Fibroblast of lung (primary cell): ENCODE results near the gene MND1. TPM values are rescaled to one million over a fixed set of nuclear protein-coding genes. Genes with fewer than 3 reads are reported as not detected.

Experiments
- DNase-seq, 2 donors: peaks; one replicate each; pipeline versions ENCODE4 v3.0.0 to v3.0.0-alpha.2; 2010; ENCODE audit warnings: low read depth in 2 of 2
- H2AFZ ChIP-seq: 2 replicates; pipeline ENCODE4 v1.5.1; 2012; ENCODE audit warnings: low read length, control low read depth, inconsistent platforms
- H3K27ac ChIP-seq: 2 replicates; pipeline ENCODE4 v1.5.1; 2011; ENCODE audit warnings: low read length, control low read depth; ENCODE audit not compliant: insufficient read depth
- H3K27me3 ChIP-seq: 2 replicates; pipeline ENCODE4 v1.5.1; 2011; ENCODE audit warnings: mild to moderate bottlenecking, low read length; ENCODE audit not compliant: control insufficient read depth, insufficient read depth
- H3K36me3 ChIP-seq: 2 replicates; pipeline ENCODE4 v1.5.1; 2011; ENCODE audit warnings: low read length; ENCODE audit not compliant: control insufficient read depth, insufficient read depth
- H3K4me1 ChIP-seq: 2 replicates; pipeline ENCODE4 v1.5.1; 2011; ENCODE audit warnings: low read length; ENCODE audit not compliant: control insufficient read depth, insufficient read depth; ENCODE audit errors: extremely low read depth
- H3K4me2 ChIP-seq: 2 replicates; pipeline ENCODE4 v1.5.1; 2011; ENCODE audit warnings: low read length, control low read depth; ENCODE audit not compliant: insufficient read depth; ENCODE audit errors: extremely low read depth
- H3K4me3 ChIP-seq, 4 experiments: fragments of 200-600 bp in 1 of 4; sonication (generic) in 1 of 4; replicated peaks in 1 of 4; 2 replicates each; pipeline ENCODE4 v1.5.1; 2011 to 2016; ENCODE audit warnings: low read length in 4 of 4, low read depth in 3 of 4, mild to moderate bottlenecking in 3 of 4, control low read depth in 2 of 4, inconsistent platforms in 1 of 4, mixed read lengths in 1 of 4; ENCODE audit not compliant: insufficient read depth in 1 of 4; ENCODE audit errors: control extremely low read depth in 1 of 4
- H3K79me2 ChIP-seq: 2 replicates; pipeline ENCODE4 v1.5.1; 2012; ENCODE audit warnings: mild to moderate bottlenecking, low read length, inconsistent platforms; ENCODE audit not compliant: control insufficient read depth, insufficient read depth
- H3K9ac ChIP-seq: 2 replicates; pipeline ENCODE4 v1.5.1; 2011; ENCODE audit warnings: mild to moderate bottlenecking, low read length, control low read depth; ENCODE audit not compliant: insufficient read depth
- H3K9me3 ChIP-seq: 2 replicates; pipeline ENCODE4 v1.5.1; 2012; ENCODE audit warnings: low read depth, low read length; ENCODE audit not compliant: control insufficient read depth, insufficient read depth
- H4K20me1 ChIP-seq: 2 replicates; pipeline ENCODE4 v1.5.1; 2011; ENCODE audit warnings: low read length; ENCODE audit not compliant: control insufficient read depth, insufficient read depth; ENCODE audit errors: extremely low read depth
- CTCF ChIP-seq, 2 donors: IDR thresholded peaks in 1 of 2; conservative IDR thresholded peaks in 1 of 2; 1 replicate in 1 of 2; 2 replicates in 1 of 2; pipeline ENCODE4 v1.5.1; 2011 to 2012; ENCODE audit warnings: low read length in 2 of 2, control low read depth in 1 of 2, inconsistent platforms in 1 of 2, low read depth in 1 of 2, mild to moderate bottlenecking in 1 of 2
- EZH2 ChIP-seq: IDR thresholded peaks from 2 replicates; pipeline ENCODE4 v1.5.1; 2012; ENCODE audit warnings: low read length, control low read depth, mild to moderate bottlenecking; ENCODE audit errors: missing control alignments
- polyA plus RNA-seq, 2 donors: library from polyadenylated mRNA; depleted of rRNA in 1 of 2; stranded (reverse) in 1 of 2; unstranded in 1 of 2; fragments of >200 nt; gene quantifications; 2 replicates each; pipeline ENCODE4 v1.2.1, GENCODE V29; 2011 to 2012; ENCODE audit warnings: missing spikeins in 1 of 2
- total RNA-seq: library from RNA; depleted of rRNA; stranded (reverse); fragments of >200 nt; gene quantifications from 2 replicates; pipeline ENCODE4 v1.2.1, GENCODE V29; 2014

MND1 gene
- total and polyA plus RNA-seq, 2 donors (not counting 1 experiment from before 2014, with no cell fraction given), result 2.2 to 5.8 TPM

GRCh38 chr4:153434190-153434589 lies 89.7 kb downstream of the MND1 start:
- Histone ChIP-seq H3K27ac (no peak overlapping the region), H2AFZ (no peak overlapping the region), H3K4me3 (no peak overlapping the region), H3K36me3 (no peaks in the 10 kb centered on the region), H3K4me2 (no peak overlapping the region), H3K9me3 (no peaks in the 10 kb centered on the region), H4K20me1 (no peaks in the 10 kb centered on the region), H3K79me2 (no peaks in the 10 kb centered on the region), H3K9ac (no peak overlapping the region), H3K4me1 (no peaks in the 10 kb centered on the region), H3K27me3 (no peaks in the 10 kb centered on the region)
- DNase-seq, result no peak
- no peak for TF ChIP-seq CTCF (conservative IDR thresholded peaks at IDR 0.05 in 1 of 2, IDR thresholded peaks at IDR 0.05 in 1 of 2; ENCODE audit: low read depth in 1 of 2, low read length in 2 of 2)
- no peak for TF ChIP-seq EZH2

DNA sequence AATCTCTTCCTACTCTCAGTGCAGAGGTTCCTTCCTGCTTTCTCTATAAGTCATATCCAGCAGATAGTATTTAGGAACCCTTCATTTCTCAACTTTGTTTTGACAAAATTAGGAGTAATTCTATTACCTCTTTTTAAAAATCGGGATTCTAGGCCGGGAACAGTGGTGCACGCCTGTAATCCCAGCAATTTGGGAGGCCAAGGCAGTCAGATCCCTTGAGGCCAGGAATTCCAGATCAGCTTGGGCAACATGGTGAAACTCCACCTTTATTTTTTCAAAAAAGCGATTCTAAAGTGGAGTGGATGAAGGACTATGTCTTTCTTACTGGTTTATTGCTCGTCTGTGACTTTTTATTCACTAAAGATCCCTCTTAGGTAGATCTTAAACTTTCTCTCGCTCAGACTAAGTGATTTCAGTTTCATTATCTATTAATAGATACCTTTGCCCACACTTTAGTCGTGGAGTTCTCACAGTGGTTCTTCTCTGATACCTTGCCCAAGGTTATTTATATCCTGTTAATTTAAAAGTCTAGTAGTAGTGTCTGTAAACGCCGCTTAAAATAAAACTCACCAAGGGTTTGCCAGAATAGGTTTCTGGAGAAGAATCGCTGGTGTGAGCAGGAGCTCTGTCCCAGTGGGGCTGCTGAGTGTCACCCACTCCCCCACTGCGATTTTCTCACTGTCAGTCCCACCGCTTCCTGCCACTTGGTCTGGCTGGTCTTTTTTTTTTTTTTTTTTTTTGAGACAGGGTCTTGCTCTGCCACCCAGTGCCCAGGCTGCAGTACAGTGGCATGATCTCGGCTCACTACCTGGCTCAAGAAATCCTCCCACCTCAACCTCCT lies 94.6 kb downstream of the MND1 start:
- Histone ChIP-seq H3K79me2 (no peaks in the 10 kb centered on the region), H3K4me2 (no peak overlapping the region), H3K36me3 (no peaks in the 10 kb centered on the region), H3K27ac (no peak overlapping the region), H3K27me3 (no peaks in the 10 kb centered on the region), H3K4me3 (no peak overlapping the region), H3K9ac (no peak overlapping the region), H3K9me3 (no peaks in the 10 kb centered on the region), H2AFZ (no peak overlapping the region), H4K20me1 (no peaks in the 10 kb centered on the region), H3K4me1 (no peaks in the 10 kb centered on the region)
- TF ChIP-seq CTCF (conservative IDR thresholded peaks at IDR 0.05 in 1 of 2, IDR thresholded peaks at IDR 0.05 in 1 of 2; ENCODE audit: low read depth in 1 of 2, low read length in 2 of 2), result no peak
- DNase-seq, result no peak

GRCh38 chr4:153439831-153440230 lies 95.3 kb downstream of the MND1 start:
- no peaks in the 10 kb centered on the region for H3K36me3 ChIP-seq
- DNase-seq, result no peak
- no peak overlapping the region for H3K9ac ChIP-seq
- H3K27me3 ChIP-seq, result no peaks in the 10 kb centered on the region
- no peaks in the 10 kb centered on the region for H4K20me1 ChIP-seq
- H3K79me2 ChIP-seq, result no peaks in the 10 kb centered on the region
- no peaks in the 10 kb centered on the region for H3K9me3 ChIP-seq
- H3K4me3 ChIP-seq, result no peak overlapping the region
- no peak overlapping the region for H2AFZ ChIP-seq
- H3K4me2 ChIP-seq, result no peak overlapping the region
- H3K27ac ChIP-seq, result no peak overlapping the region
- H3K4me1 ChIP-seq, result no peaks in the 10 kb centered on the region
- TF ChIP-seq EZH2, result no peak
- TF ChIP-seq CTCF (conservative IDR thresholded peaks at IDR 0.05 in 1 of 2, IDR thresholded peaks at IDR 0.05 in 1 of 2; ENCODE audit: low read depth in 1 of 2, low read length in 2 of 2), result no peak
